Parietal lobe (tissue), 1 donor: ENCODE results near the gene VTN. TPM values are rescaled to one million over a fixed set of nuclear protein-coding genes. Genes with fewer than 3 reads are reported as not detected.

Source experiments
- total RNA-seq: library from RNA; depleted of rRNA; stranded (reverse); fragments of >200 nt; gene quantifications from one replicate; pipeline ENCODE4 v1.2.3, GENCODE V29; 2014

VTN gene, protein sequence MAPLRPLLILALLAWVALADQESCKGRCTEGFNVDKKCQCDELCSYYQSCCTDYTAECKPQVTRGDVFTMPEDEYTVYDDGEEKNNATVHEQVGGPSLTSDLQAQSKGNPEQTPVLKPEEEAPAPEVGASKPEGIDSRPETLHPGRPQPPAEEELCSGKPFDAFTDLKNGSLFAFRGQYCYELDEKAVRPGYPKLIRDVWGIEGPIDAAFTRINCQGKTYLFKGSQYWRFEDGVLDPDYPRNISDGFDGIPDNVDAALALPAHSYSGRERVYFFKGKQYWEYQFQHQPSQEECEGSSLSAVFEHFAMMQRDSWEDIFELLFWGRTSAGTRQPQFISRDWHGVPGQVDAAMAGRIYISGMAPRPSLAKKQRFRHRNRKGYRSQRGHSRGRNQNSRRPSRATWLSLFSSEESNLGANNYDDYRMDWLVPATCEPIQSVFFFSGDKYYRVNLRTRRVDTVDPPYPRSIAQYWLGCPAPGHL
- total RNA-seq, result 0.63 TPM

DNA sequence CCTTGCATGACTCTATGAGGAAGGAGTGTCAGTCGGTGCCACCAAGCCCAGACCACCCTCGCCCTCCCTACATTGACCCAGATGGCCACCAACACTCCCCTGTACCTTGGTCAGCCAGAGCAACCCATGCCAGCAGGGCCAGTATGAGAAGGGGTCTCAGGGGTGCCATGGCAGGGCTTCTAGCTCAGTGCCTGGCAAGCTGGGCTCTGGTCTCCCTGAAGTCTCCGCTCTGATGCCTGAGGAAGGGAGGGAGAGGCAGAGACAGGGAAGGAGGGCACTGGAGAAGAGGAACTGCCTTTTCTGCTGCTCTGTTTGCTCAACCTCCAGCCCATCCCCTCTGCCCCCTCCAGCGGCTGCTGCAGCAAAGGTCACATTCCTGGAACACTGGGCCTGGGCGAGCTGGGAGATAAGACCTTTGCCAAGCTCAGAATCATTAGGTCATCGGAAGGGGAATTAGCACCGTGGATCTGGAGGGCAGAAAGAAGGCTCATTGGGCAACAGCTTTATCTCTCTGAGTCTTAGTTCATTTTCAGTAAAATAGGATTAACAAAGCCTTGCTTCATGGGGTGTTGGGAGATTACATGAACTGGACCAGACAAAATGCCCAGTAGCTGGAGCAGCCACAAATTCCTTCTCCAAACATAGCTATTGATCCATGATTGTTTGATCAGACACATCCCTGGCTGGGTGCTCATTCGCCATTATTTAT is at the start of gene VTN:
TSS of gene VTN (minus strand) at position 273 of the 709 bp plus-strand sequence. CDS start at position 169, 104 bp downstream.

DNA sequence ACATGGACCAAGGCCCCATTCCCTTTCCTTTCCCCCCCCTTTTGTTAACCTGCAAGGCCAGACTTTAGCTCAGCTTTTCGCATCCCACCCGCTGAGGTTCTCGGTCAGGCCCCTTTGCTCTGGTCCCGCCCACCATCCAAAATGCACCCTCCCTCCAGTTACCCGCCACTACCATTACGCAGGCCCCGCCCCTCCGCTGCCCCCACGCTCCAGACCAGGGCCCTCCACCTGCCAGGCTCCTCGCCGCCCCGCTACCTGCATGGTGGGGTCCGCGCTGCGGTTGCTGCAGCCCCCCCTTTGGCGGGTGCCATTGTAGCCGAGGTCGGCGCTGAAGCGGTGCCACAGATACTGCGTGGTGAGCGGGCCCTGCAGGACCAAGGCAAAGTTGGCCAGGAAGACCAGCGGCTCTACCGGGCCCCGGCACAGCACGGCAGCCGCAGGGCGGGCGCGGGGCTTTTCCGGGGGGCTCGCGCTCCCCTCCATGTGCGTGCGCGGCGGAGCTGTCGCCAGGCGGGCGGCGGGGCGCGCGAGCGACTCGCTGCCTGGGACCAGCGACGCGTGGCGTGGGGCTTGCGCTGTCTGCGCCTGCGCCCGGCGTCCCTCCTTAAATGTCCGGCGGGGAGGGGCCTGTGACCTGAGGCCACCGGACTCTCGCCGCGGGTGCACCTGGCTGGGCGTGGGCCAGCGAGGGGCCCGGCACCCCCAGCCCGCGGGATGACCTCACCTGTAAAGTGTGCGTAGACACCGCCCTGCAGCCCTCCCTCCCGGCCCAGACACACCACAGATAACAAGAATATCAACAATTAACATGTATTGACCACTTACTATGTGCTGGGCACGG is 35.7 kb upstream of the VTN start, which contains the start of gene SLC46A1:
TSS of gene SLC46A1 (minus strand) at position 581 of the 841 bp plus-strand sequence. CDS start at position 483, 98 bp downstream.

DNA sequence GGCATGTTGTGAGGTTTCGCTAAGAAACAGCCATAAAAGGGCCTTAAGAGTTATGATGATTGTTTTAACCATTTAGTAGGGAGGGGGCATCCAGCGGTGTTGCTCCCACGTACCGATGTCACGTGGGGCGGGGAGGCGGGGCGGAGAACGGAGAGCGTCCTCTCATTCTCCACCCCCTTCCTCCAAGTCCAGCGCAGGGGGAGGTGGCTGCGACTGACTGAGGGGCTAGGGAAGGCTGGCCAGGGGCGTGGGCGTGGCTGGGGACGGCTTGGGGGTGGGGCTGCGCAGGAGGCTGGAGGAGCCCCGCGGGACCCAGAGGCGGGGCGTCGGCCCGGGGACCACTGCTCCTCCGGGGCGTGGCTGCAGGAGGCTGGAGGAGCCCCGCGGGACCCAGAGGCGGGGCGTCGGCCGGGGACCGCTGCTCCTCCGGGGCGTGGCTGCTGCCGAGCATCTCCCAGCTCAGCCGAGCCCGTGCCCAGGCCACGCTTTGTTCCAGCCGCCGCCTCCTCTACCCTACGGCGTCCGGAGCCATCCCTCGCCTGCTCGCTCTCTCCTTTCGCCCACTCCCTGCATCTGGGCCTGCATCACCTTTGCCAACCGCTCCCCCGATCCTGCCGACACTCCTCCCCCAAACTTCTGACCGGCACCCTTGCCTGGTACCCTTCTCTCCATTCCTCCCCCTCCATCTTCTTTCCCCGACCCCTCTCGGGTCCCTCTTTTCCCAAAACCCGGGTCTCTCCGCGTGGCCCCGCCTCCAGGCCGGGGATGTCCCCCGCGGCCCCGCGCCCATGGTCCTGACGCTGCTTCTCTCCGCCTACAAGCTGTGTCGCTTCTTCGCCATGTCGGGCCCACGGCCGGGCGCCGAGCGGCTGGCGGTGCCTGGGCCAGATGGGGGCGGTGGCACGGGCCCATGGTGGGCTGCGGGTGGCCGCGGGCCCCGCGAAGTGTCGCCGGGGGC is 1.4 kb upstream of the VTN start, which contains the start of gene SARM1:
TSS of gene SARM1 (plus strand) at position 450 of the 958 bp plus-strand sequence. CDS start at position 789, 339 bp downstream.

DNA sequence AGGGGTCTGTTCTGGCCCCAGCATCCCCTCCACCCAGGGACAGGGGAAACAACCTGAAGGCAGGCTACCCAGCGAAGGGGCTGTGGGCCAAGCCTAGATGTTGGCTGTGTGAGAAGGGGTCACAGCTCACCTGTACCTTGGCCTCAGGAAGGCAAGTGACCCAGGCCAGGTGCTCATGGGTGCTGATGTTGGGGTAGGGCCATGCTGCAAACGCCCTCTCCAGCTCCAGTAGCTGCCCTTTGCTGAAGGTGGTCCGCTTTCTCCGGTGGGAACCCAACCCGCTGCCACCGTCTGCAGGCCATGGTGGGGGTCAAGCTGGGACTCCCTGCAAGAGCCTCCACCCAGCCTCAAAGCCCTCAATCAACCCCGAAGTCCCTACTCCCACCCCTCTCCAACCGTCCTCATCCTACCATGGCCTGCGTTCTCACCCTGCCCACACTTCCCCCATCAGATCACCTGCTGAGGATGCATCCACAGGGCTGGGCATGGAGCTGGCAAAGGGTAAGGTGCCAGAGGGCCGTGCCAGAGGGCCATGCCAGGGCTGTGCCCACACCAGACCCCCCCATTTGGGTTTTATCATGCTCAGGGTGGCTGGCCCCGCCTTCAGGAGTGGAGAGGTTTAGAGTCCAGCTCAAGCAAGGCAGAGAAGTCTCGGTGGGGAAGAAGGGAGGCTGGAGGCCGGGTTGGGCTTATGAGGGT is 5.3 kb downstream of the VTN start, which contains the start of gene SEBOX:
TSS of gene SEBOX (minus strand) at position 535 of the 699 bp plus-strand sequence. CDS start at position 487, 48 bp downstream.

DNA sequence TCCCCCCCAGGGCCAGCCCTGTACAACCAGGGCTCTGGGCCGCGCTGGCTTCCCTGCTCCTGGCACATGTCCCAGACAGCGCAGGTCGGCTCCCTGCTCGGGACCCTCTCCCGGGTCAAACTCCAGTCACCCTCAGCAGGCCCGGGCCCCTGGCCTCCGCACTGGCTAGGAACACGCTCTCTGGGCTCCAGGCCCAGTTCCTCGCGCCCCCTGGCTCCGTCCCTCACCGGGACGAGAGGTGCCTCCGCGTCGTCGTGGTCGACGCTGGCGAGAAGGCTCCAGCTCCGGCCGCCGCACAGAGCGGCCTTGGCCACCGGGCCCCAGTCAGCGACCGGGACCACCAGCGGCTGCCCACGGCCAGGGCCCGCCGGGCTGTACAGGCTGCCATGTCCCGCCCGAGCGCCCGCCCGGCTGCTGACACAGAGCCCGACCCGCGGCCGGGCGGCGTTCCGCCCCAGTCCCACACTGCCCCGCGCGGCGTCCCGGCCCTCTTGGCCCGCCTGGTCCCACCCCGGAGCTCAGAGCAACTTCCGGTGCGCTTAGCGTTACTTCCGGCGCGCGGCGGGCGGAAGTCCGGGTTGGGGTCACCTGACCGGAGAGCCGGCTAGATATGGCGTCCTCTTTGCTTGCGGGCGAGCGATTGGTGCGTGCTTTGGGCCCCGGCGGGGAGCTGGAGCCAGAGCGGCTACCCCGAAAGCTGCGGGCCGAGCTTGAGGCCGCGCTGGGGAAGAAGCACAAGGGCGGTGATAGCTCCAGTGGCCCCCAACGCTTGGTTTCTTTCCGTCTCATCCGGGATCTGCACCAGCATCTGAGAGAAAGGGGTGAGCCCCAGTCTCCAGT is 12.8 kb downstream of the VTN start, which contains the start of gene POLDIP2:
TSS of gene POLDIP2 (minus strand) at position 467 of the 840 bp plus-strand sequence. CDS start at position 388, 79 bp downstream.

DNA sequence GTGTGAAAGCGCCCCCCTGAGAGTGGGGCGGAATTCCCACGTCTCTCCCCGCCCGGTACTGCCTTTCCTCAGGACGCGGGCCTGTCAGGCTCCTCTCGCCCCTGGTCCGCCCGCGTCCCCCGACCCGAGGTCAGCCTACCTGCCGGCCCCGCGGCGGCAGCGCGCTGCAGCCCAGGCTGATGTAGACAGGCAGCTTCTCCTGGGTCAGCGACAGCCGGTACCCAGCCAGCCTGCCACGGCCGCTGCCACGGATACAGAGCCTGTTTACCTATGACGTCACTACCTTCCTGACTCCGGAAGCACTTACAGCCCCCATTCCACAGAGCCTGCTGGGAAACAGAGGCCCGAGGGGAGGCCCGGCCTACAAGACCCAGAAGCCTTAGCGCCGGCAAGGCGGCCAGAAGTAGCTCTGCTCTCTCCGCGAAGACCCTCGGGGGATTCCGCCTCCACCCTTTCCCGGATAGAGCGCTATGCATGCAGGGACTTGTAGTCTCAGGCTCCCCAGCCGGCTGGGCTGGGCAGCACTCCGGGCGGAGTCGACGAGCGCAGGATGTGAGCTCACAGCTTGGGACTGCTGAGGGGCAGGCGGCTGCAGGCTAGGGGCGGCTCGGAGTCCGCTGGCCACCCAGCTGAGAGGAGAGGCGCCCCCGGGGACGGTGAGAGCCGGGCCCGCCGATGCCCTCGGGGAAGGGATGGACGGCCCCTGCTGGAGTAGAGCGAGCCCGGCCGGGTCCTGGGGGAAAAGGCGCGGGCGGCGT is 34.7 kb downstream of the VTN start, which contains the start of the genes IFT20 and TNFAIP1:
TSS of gene IFT20 (minus strand) at position 272 of the 758 bp plus-strand sequence. CDS start 3,487 bp downstream, outside the sequence.
TSS of gene TNFAIP1 (plus strand) at position 561 of the 758 bp plus-strand sequence. CDS start 3,761 bp downstream, outside the sequence.

DNA sequence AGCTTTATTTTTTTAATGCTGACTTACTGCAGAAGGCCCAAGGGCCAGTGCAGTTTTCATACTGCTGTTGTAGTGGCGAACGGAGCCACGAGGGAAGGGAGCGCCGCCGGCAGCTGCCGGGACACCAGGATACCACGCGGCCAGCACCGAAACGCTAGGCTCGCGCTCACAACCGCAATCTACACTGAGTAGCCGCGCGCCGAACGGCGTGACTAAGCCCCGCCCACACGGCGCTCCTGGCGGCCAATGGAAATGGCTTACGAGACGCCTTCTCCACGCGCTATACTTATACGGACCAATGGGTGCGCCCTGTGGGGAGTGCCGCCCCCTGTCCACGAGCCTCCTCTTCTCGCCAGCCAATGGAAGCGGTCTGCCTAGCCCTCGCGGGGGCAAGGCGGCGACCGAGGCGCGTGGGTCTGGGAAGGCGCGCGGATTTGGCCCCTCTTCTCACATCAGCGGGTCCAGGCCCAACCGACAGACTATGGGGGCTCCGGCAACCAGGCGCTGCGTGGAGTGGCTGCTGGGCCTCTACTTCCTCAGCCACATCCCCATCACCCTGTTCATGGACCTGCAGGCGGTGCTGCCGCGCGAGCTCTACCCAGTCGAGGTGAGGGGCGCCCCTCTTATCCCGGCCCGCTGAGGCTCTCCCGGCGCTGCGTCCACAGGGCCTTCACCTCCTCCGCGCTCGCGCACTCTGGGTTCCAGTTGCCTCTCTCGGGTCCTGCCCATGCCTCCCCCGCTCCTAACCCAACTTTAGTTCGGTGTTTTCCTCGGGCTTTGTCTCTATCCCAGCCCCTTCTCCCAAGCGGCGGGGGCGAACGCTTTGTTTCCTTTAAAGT is 51.1 kb downstream of the VTN start, which contains the start of gene TMEM97:
TSS of gene TMEM97 (plus strand) at position 442 of the 839 bp plus-strand sequence. CDS start at position 482, 40 bp downstream.

Other genes starting within 250 kb of the VTN start
- gene TMEM97, start 51.1 kb downstream of the VTN start, total RNA-seq, result 25.7 TPM
- gene IFT20, start 34.8 kb downstream of the VTN start, total RNA-seq, result 42.3 TPM
- 33.2 TPM for gene TNFAIP1, start 34.5 kb downstream of the VTN start, total RNA-seq
- 37.9 TPM for gene POLDIP2, start 12.8 kb downstream of the VTN start, total RNA-seq
- not detected for gene SEBOX, start 5.1 kb downstream of the VTN start, total RNA-seq
- gene SARM1, start 1.4 kb upstream of the VTN start, total RNA-seq, result 54.1 TPM
- gene SLC46A1, start 35.9 kb upstream of the VTN start, total RNA-seq, result 22.8 TPM
- gene SLC13A2, start 103.3 kb upstream of the VTN start, total RNA-seq, result not detected
- not detected for gene FOXN1, start 136.0 kb upstream of the VTN start, total RNA-seq
- 34.4 TPM for gene UNC119, start 182.3 kb upstream of the VTN start, total RNA-seq
- gene PIGS, start 201.2 kb upstream of the VTN start, total RNA-seq, result 24.4 TPM
- gene ALDOC, start 206.6 kb upstream of the VTN start, total RNA-seq, result 71.1 TPM
- 17.8 TPM for gene SPAG5, start 228.7 kb upstream of the VTN start, total RNA-seq
- gene RSKR, start 243.9 kb upstream of the VTN start, total RNA-seq, result 62.0 TPM